ENCODE data around the gene KIF2C. TPM values are rescaled to one million over a fixed set of nuclear protein-coding genes. Genes with fewer than 3 reads are reported as not detected.

Gene KIF2C
- total RNA-seq, 1 experiment from 2014 or later = 69.4 TPM

- Histone ChIP-seq H3K27me3 (ENCODE audit: control insufficient read depth, insufficient read depth, low read length) (no peaks in the 10 kb centered on the region), H3K27ac (ENCODE audit: low read length) (peak within 1 kb of the TSS; percentile 86), H3K4me1 (ENCODE audit: control insufficient read depth, insufficient read depth, low read length) (peaks cover 22% of the 10 kb centered on the region), H3K4me3 (ENCODE audit: low read depth in 2 of 2, low read length in 2 of 2) (peak within 1 kb of the TSS; percentile 56 to 83), H3K9me3 (ENCODE audit: control insufficient read depth, insufficient read depth, low read depth, low read length) (no peaks in the 10 kb centered on the region), H3K36me3 (ENCODE audit: control insufficient read depth, insufficient read depth, low read length) (no peaks in the 10 kb centered on the region; the same call in 1 of the 2 replicates)
- ChIA-PET CTCF (interaction anchor here (0.6 to 1.0 kb wide), 3 partner anchors 19 to 211 kb away, joined by 3 read pairs; partner anchors contain the start of gene HECTD3), POLR2A (interaction anchor here (0.5 to 2.0 kb wide), 7 partner anchors 13 to 1383 kb away, joined by 3 to 25 read pairs (median 4); no protein-coding TSS in a partner anchor)
- BruUV-seq (replicated peaks) = no TSS peak
- DNase-seq (ENCODE audit: low read depth, low spot score) (peak; percentile 96), ATAC-seq (peak; percentile 91)
- in situ Hi-C loops (cut with HindIII; ENCODE audit: low pct_unique_long_range_greater_than_20kb, low sequenced_read_pairs) = no loop called here
- TF ChIP-seq CTCF (IDR thresholded peaks at IDR 0.05) = peak; percentile 98
- TF ChIP-seq POLR2AphosphoS5 (IDR thresholded peaks at IDR 0.05; ENCODE audit: low read depth, low read length) = peak; percentile 92
- TF ChIP-seq TCF7L2 (IDR thresholded peaks at IDR 0.05; ENCODE audit: low read depth, low read length) = no peak; the same call in 1 of the 2 replicates
- TF ChIP-seq REST (IDR thresholded peaks at IDR 0.05; ENCODE audit: insufficient read depth in 1 of 2, low read depth in 2 of 2, low read length in 1 of 2) = 0 out of 4 replicates have a peak, but pooled peaks of 1 of the 2 experiments have one; percentile 19
- peak; percentile 80; the same call in 1 of the 2 replicates for TF ChIP-seq SIN3A (IDR thresholded peaks at IDR 0.05; ENCODE audit: borderline replicate concordance, insufficient read depth, low read depth, low read length)
- intact Hi-C loops (cut with micrococcal nuclease; ENCODE audit: unreplicated experiment) = no loop called here
Observed at GRCh38 chr1:44799770-44800584, 60.3 kb downstream of the KIF2C start, which contains the start of gene PLK3. Gene PLK3, plus strand, starts transcription at chr1:44800377. Its CDS starts 87 bp downstream, at chr1:44800464.

- in situ Hi-C loops (cut with HindIII; ENCODE audit: low pct_unique_long_range_greater_than_20kb, low sequenced_read_pairs) = no loop called here
- Histone ChIP-seq H3K27ac (ENCODE audit: low read length) (0 out of 2 replicates have a peak overlapping the region, but pooled peaks have one; percentile 5), H3K4me1 (ENCODE audit: control insufficient read depth, insufficient read depth, low read length) (peaks cover 24% of the 10 kb centered on the region), H3K9me3 (ENCODE audit: control insufficient read depth, insufficient read depth, low read depth, low read length) (no peaks in the 10 kb centered on the region), H3K36me3 (ENCODE audit: control insufficient read depth, insufficient read depth, low read length) (no peaks in the 10 kb centered on the region; the same call in 1 of the 2 replicates), H3K27me3 (ENCODE audit: control insufficient read depth, insufficient read depth, low read length) (no peaks in the 10 kb centered on the region), H3K4me3 (ENCODE audit: low read depth in 2 of 2, low read length in 2 of 2) (peak overlapping the region; percentile 56 to 83)
- ChIA-PET POLR2A (interaction anchor here (2.0 kb wide), 1 partner anchor 18 kb away, joined by 25 read pairs; no protein-coding TSS in a partner anchor), CTCF (no interaction called here)
- TSS peak; percentile 92 for BruUV-seq (replicated peaks)
- ATAC-seq (no peak), DNase-seq (ENCODE audit: low read depth, low spot score) (no peak)
- intact Hi-C loops (cut with micrococcal nuclease; ENCODE audit: unreplicated experiment) = no loop called here
- TF ChIP-seq POLR2AphosphoS5 (IDR thresholded peaks at IDR 0.05; ENCODE audit: low read depth, low read length) = no peak
- no peak for TF ChIP-seq REST (IDR thresholded peaks at IDR 0.05; ENCODE audit: insufficient read depth in 1 of 2, low read depth in 2 of 2, low read length in 1 of 2)
- TF ChIP-seq SIN3A (IDR thresholded peaks at IDR 0.05; ENCODE audit: borderline replicate concordance, insufficient read depth, low read depth, low read length) = no peak
- TF ChIP-seq CTCF (IDR thresholded peaks at IDR 0.05) = no peak
- no peak for TF ChIP-seq TCF7L2 (IDR thresholded peaks at IDR 0.05; ENCODE audit: low read depth, low read length)
Observed at GRCh38 chr1:44801491-44802305, 62.1 kb downstream of the KIF2C start.

All from Panc1 (cell line).